DMS153 (cell line): Measurements from ENCODE around the gene GUCA1C.

Source experiments
- DNase-seq: peaks from one replicate; lab custom pipeline; 2025; lab: John Stamatoyannopoulos, UW

Gene GUCA1C

GRCh38 chr3:108907194-108907593 lies 46.5 kb downstream of the GUCA1C start:
- no peak for DNase-seq

- no peak for DNase-seq
These were observed 54.1 kb downstream of the GUCA1C start for GRCh38 chr3:108899530-108899929.

- no peak for DNase-seq
These were observed 55.8 kb downstream of the GUCA1C start for GRCh38 chr3:108897883-108898282.

DNA sequence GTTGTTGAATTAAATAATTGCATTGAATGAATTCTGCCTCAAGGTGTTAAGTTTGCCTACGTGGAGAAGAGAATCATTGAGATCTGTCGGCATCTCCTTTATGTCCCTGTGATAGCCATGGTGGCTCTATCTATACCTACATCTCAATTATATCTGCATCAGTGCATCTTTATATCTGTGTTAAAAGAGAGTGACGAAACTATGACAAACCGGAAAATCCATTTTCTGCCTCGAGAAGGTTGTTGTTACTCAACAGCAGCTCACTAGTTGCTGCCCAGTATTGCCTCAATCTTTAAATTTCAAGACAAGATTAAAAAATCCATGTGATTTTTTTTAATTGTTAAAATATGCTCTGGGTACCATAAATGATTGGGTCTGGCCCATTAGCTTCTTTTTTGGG lies 58.7 kb downstream of the GUCA1C start:
- no peak for DNase-seq

DNA sequence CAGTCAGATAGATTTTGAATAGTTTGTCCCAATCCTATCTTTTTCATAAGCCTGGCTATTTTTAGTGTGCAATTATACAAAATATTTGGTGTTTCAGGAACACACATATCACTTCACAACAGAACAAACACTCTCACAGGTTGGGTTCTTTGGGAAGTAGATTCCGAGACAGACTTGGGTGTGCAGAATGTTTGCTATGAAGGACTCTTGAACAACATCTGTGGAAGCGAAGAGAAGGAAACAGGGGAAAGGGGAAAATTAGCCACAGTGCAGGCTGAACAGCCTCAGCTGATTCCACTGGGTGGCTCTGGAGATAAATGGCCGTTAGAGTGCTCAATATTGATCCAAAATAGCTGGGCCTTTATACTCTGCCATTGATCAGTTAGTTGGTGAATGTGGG lies 61.8 kb downstream of the GUCA1C start:
- no peak for DNase-seq

DNA sequence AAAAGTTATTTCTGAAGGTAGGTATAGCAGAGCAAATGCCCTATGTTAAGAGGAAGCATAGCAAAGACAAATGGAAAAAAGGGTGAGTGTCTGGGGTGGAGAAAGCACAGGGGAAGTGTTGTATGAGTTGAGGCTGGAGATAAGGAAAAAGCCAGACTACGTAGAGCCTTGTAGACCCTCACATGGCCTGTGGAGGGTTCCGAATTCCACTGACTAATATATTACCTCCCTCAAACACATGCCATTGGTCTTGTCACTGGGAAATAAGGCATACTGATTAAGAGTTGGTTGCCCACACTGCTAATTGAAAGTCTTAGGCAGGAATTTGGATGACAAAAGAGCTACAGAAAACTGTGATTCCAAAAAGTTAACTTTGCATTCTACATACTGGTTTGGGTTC lies 65.9 kb downstream of the GUCA1C start:
- no peak for DNase-seq

GRCh38 chr3:108887121-108887520 lies 66.6 kb downstream of the GUCA1C start:
- no peak for DNase-seq

GRCh38 chr3:108883373-108883772 lies 70.3 kb downstream of the GUCA1C start:
- no peak for DNase-seq

DNA sequence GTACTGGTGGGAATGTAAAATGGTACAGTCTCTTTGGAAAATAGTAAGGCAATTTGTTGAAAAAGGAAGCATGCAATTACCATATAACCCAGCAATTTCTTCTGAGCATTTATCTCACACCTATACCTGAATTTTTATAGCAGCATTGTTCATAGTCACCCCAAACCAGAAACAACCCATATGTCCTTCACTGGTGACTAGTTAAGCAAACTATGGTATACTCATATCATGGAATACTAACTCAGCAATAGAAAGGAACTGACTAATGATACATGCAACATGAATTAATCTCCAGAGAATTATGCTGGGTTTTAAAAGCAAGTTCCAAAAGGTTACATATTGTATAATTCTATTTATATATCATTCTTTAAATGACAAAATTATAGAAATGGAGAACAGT lies 70.9 kb downstream of the GUCA1C start:
- no peak for DNase-seq

- no peak for DNase-seq
These were observed 73.8 kb downstream of the GUCA1C start for GRCh38 chr3:108879915-108880314.

DNA sequence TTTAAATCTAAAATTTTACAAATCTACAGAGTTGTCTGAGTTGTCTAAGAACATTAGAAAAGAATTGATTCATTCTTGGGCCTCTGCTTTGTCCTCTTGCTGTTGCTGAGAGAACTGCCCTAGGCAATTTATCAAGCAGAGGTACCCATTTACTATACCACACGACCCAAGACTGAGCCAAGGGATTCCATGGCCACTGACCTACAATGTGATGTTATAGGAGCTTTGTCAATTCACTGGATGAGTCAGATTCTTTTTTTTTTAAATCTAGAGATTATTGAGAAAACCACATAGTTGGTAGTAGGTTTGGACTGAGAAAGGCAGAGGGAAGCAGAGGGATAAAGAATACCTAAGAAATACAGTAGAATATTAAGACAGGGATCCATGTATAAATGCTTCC lies 75.8 kb downstream of the GUCA1C start:
- no peak for DNase-seq

DNA sequence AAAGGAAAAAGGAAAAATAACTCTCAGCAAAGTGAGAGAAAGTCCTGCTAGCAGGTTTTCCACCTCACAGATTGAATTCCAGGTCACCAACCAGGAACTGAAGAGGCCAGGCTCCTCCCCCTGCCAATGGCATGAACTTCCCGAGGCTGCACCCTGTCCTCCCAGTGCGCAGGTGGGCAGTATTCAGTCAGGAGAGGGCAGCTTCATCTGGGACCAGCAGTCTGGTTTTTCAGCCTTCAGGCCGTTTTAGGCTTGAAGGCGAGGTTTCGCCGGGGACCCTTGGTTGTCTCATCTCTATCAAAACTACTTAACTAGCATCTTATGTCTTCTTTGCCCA lies 89.9 kb downstream of the GUCA1C start:
- no peak for DNase-seq

GRCh38 chr3:108862865-108863798 lies 90.5 kb downstream of the GUCA1C start:
- DNase-seq, result no peak

- no peak for DNase-seq
These were observed 92.3 kb downstream of the GUCA1C start for GRCh38 chr3:108861401-108861800.
